Epidermal melanocyte (primary cell): ENCODE data around the gene PTPMT1.

Source experiments
- DNase-seq: peaks from one replicate; pipeline ENCODE4 v3.0.0; 2011; ENCODE audit warnings: low spot score; ENCODE audit not compliant: insufficient read length

Gene PTPMT1

GRCh38 chr11:47578524-47579494 lies 13.4 kb downstream of the PTPMT1 start, which contains the start of the genes KBTBD4 and NDUFS3:
Gene KBTBD4, minus strand, starts transcription at chr11:47578970. Its CDS starts 19 bp downstream, at chr11:47578951.
Gene NDUFS3, plus strand, starts transcription at chr11:47579074. Its CDS starts 18 bp downstream, at chr11:47579092.
- peak; percentile 80 for DNase-seq

GRCh38 chr11:47583844-47584243 lies 18.4 kb downstream of the PTPMT1 start:
- DNase-seq = no peak

- DNase-seq = no peak
Measured at GRCh38 chr11:47586098-47586855, 20.9 kb downstream of the PTPMT1 start, which contains the start of gene FAM180B. Gene FAM180B, plus strand, starts transcription at chr11:47586678. Its CDS starts 91 bp downstream, at chr11:47586769.

GRCh38 chr11:47587039-47587716 lies 21.8 kb downstream of the PTPMT1 start:
- no peak for DNase-seq

- no peak for DNase-seq
Measured at GRCh38 chr11:47587723-47588326, 22.4 kb downstream of the PTPMT1 start.

GRCh38 chr11:47589118-47589517 lies 23.7 kb downstream of the PTPMT1 start:
- DNase-seq = no peak

- no peak for DNase-seq
Measured at GRCh38 chr11:47589584-47589976, 24.2 kb downstream of the PTPMT1 start.

- DNase-seq = no peak
Measured at GRCh38 chr11:47589977-47590861, 24.8 kb downstream of the PTPMT1 start.

GRCh38 chr11:47591764-47592163 lies 26.4 kb downstream of the PTPMT1 start:
- DNase-seq = no peak

GRCh38 chr11:47592251-47592650 lies 26.9 kb downstream of the PTPMT1 start:
- DNase-seq = no peak

- no peak for DNase-seq
Measured at GRCh38 chr11:47592970-47593369, 27.6 kb downstream of the PTPMT1 start.

GRCh38 chr11:47593492-47593933 lies 28.1 kb downstream of the PTPMT1 start:
- DNase-seq = no peak

GRCh38 chr11:47593934-47594855 lies 28.8 kb downstream of the PTPMT1 start, which contains the start of gene C1QTNF4:
Gene C1QTNF4, minus strand, starts transcription at chr11:47594411. Its CDS starts 3,601 bp downstream, at chr11:47590810.
- DNase-seq = no peak

- no peak for DNase-seq
Measured at GRCh38 chr11:47595029-47595428, 29.6 kb downstream of the PTPMT1 start.

- DNase-seq = no peak
Measured at GRCh38 chr11:47595967-47596366, 30.6 kb downstream of the PTPMT1 start.

- no peak for DNase-seq
Measured at GRCh38 chr11:47599902-47600301, 34.5 kb downstream of the PTPMT1 start.

- no peak for DNase-seq
Measured at GRCh38 chr11:47603295-47603694, 37.9 kb downstream of the PTPMT1 start.

- no peak for DNase-seq
Measured at GRCh38 chr11:47605921-47606320, 40.5 kb downstream of the PTPMT1 start.

GRCh38 chr11:47606731-47607130 lies 41.3 kb downstream of the PTPMT1 start:
- DNase-seq = no peak
